ENCODE measurements around the gene TSC2. TPM values are rescaled to one million over a fixed set of nuclear protein-coding genes. Genes with fewer than 3 reads are reported as not detected.
"Not testable (repeated sequence)": the region's sequence is repeated elsewhere in the genome, so short reads cannot be mapped to it uniquely, and the experiment has no call there.

The TSC2 gene
- total and polyA plus RNA-seq, 2 experiments from 2014 or later: 41.8 to 78.7 TPM

- WGBS (ENCODE audit: low lambda C conversion rate, missing lambda C conversion rate): 57% methylated on average over 23 of the region's 37 CpGs
- TF ChIP-seq EZH2phosphoT487 (IDR thresholded peaks at IDR 0.05; ENCODE audit: low read depth, severe bottlenecking, unreplicated experiment): no peak
- TF ChIP-seq, protein P1, sequence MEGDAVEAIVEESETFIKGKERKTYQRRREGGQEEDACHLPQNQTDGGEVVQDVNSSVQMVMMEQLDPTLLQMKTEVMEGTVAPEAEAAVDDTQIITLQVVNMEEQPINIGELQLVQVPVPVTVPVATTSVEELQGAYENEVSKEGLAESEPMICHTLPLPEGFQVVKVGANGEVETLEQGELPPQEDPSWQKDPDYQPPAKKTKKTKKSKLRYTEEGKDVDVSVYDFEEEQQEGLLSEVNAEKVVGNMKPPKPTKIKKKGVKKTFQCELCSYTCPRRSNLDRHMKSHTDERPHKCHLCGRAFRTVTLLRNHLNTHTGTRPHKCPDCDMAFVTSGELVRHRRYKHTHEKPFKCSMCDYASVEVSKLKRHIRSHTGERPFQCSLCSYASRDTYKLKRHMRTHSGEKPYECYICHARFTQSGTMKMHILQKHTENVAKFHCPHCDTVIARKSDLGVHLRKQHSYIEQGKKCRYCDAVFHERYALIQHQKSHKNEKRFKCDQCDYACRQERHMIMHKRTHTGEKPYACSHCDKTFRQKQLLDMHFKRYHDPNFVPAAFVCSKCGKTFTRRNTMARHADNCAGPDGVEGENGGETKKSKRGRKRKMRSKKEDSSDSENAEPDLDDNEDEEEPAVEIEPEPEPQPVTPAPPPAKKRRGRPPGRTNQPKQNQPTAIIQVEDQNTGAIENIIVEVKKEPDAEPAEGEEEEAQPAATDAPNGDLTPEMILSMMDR (IDR thresholded peaks at IDR 0.05; ENCODE audit: poor library complexity): no peak
- no peak for TF ChIP-seq EZH2 (IDR thresholded peaks at IDR 0.05; ENCODE audit: borderline replicate concordance)
- H3K4me3 ChIP-seq: no peak overlapping the region
- H3K4me2 ChIP-seq: peak overlapping the region; percentile 63
- DNase-seq (ENCODE audit: low spot score): peak; percentile 71
- no peaks in the 10 kb centered on the region for H3K9me2 ChIP-seq (replicated peaks; ENCODE audit: insufficient read depth)
- no peaks in the 10 kb centered on the region for H3K9me3 ChIP-seq (ENCODE audit: low read depth)
- H3K79me2 ChIP-seq: peaks cover 17% of the 10 kb centered on the region
- no peak overlapping the region for H2AFZ ChIP-seq
- peaks cover under 1% of the 10 kb centered on the region for H4K20me1 ChIP-seq (ENCODE audit: insufficient read depth, poor library complexity, severe bottlenecking)
- H3K27me3 ChIP-seq: no peaks in the 10 kb centered on the region
- H3K4me1 ChIP-seq (ENCODE audit: insufficient read depth): peaks cover 54% of the 10 kb centered on the region
- peak overlapping the region; percentile 90 for H3K27ac ChIP-seq
- no peaks in the 10 kb centered on the region for H3K36me3 ChIP-seq (replicated peaks; ENCODE audit: insufficient read depth, low read depth)
Measured at GRCh38 chr16:2033057-2033908, 14.5 kb upstream of the TSC2 start.

DNA sequence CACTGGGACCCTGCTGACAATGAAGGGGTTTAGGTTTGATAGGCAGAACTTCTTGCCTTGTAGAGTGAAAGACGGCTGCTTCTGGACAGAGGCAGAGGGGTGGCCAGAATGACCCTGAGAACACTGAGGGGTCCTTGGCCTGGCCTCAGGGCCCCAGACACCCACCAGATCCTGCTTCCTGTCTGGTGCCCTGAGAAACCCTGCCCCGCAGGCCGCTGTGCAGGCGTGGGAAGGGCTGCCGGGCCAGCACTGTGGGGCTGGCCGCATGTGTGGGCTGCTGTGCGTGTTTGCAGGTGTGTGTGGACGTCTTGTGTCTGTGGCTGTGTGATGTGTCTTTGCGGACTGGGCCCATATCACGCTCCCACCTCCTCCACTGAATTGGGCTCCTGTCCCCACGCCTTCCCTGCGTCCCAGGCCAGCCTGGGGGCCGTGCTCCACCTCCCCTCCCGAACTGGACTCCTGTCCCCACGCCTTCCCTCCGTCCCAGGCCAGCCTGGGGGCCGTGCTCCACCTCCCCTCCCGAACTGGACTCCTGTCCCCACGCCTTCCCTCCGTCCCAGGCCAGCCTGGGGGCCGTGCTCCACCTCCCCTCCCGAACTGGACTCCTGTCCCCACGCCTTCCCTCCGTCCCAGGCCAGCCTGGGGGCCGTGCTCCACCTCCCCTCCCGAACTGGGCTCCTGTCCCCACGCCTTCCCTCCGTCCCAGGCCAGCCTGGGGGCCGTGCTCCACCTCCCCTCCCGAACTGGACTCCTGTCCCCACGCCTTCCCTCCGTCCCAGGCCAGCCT, 13.7 kb upstream of the TSC2 start:
- DNase-seq (ENCODE audit: low spot score); H3K4me3 ChIP-seq; H4K20me1 ChIP-seq (ENCODE audit: insufficient read depth, poor library complexity, severe bottlenecking); H2AFZ ChIP-seq; H3K27me3 ChIP-seq; H3K9me3 ChIP-seq (ENCODE audit: low read depth); H3K9me2 ChIP-seq (replicated peaks; ENCODE audit: insufficient read depth); H3K36me3 ChIP-seq (replicated peaks; ENCODE audit: insufficient read depth, low read depth): not testable (repeated sequence)
- H3K27ac ChIP-seq: peak overlapping the region; percentile 90
- WGBS (ENCODE audit: low lambda C conversion rate, missing lambda C conversion rate): 64% methylated on average over 9 of the region's 32 CpGs
- H3K4me1 ChIP-seq (ENCODE audit: insufficient read depth): peaks cover 59% of the 10 kb centered on the region
- H3K79me2 ChIP-seq: peaks cover 11% of the 10 kb centered on the region
- peak overlapping the region; percentile 63 for H3K4me2 ChIP-seq

DNA sequence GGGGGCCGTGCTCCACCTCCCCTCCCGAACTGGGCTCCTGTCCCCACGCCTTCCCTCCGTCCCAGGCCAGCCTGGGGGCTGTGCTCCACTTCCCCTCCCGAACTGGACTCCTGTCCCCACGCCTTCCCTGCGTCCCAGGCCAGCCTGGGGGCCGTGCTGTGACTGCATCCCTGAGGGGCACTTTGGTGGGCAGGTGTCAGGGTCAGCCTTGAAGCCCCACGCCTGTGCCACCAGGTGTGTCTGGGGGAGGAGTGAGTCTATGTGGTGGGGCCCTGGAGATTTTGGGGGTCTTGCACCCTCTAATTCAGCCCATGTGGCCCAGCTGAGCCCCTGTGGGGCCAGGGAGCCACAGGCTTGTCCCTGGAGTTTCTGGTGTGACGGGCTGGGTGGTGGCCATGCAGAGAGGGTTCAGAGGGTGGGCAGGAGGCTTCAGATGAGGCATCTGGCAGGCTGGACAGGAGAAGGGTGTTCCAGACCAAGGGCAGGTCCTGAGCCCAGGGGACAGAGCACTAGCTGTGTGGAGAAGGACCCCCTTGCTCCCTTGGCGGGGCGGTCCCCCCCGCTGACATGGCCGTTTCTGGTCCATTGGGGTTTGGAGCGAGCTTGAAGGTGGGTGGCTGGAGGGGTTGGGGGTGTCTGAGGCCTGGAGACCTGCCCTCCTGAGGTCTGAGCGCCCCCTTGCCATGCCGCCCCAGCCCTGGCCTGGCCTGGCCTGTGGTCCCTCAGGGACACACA, 12.9 kb upstream of the TSC2 start:
- no peak overlapping the region for H3K4me3 ChIP-seq
- no peaks in the 10 kb centered on the region for H3K9me2 ChIP-seq (replicated peaks; ENCODE audit: insufficient read depth)
- no peaks in the 10 kb centered on the region for H3K36me3 ChIP-seq (replicated peaks; ENCODE audit: insufficient read depth, low read depth)
- TF ChIP-seq EZH2phosphoT487 (IDR thresholded peaks at IDR 0.05; ENCODE audit: low read depth, severe bottlenecking, unreplicated experiment): no peak
- no peak for TF ChIP-seq EZH2 (IDR thresholded peaks at IDR 0.05; ENCODE audit: borderline replicate concordance)
- TF ChIP-seq, protein P1 (IDR thresholded peaks at IDR 0.05; ENCODE audit: poor library complexity): no peak
- WGBS (ENCODE audit: low lambda C conversion rate, missing lambda C conversion rate): 92% methylated on average over 12 of the region's 17 CpGs
- no peak for DNase-seq (ENCODE audit: low spot score)
- no peaks in the 10 kb centered on the region for H3K27me3 ChIP-seq
- no peak overlapping the region for H2AFZ ChIP-seq
- peaks cover 63% of the 10 kb centered on the region for H3K4me1 ChIP-seq (ENCODE audit: insufficient read depth)
- no peaks in the 10 kb centered on the region for H3K9me3 ChIP-seq (ENCODE audit: low read depth)
- H3K79me2 ChIP-seq: peaks cover 11% of the 10 kb centered on the region
- peak overlapping the region; percentile 74 for H3K4me2 ChIP-seq
- peak overlapping the region; percentile 100 for H3K27ac ChIP-seq
- H4K20me1 ChIP-seq (ENCODE audit: insufficient read depth, poor library complexity, severe bottlenecking): no peaks in the 10 kb centered on the region

Data from hepatocyte (in vitro differentiated cells).